Immature natural killer cell (primary cell): ENCODE measurements around the gene THRSP. TPM values are rescaled to one million over a fixed set of nuclear protein-coding genes. Genes with fewer than 3 reads are reported as not detected.
"Not testable (repeated sequence)": the region's sequence is repeated elsewhere in the genome, so short reads cannot be mapped to it uniquely, and the experiment has no call there.

ENCODE experiments used
- DNase-seq, 3 donors: peaks; one replicate each; pipeline ENCODE4 v3.0.0; 2022; ENCODE audit warnings: mixed read lengths in 1 of 3
- H3K27ac Mint-ChIP-seq, 6 donors: one replicate each; pipeline ENCODE4 v1.8.0; 2020; ENCODE audit warnings: mixed read lengths in 6 of 6, mild to moderate bottlenecking in 5 of 6, inconsistent platforms in 4 of 6, moderate library complexity in 3 of 6
- H3K27me3 Mint-ChIP-seq, 3 donors: one replicate each; pipeline ENCODE4 v1.8.0; 2020 to 2021; ENCODE audit warnings: low read depth in 3 of 3, mild to moderate bottlenecking in 3 of 3, mixed read lengths in 3 of 3, moderate library complexity in 3 of 3, inconsistent platforms in 1 of 3
- H3K36me3 Mint-ChIP-seq, 3 donors: one replicate each; pipeline ENCODE4 v1.8.0; 2020; ENCODE audit warnings: mixed read lengths in 3 of 3, inconsistent platforms in 2 of 3, mild to moderate bottlenecking in 2 of 3
- H3K4me1 Mint-ChIP-seq, 2 donors: one replicate each; pipeline ENCODE4 v1.8.0; 2020; ENCODE audit warnings: inconsistent platforms in 2 of 2, mild to moderate bottlenecking in 2 of 2, mixed read lengths in 2 of 2, moderate library complexity in 1 of 2
- H3K4me3 Mint-ChIP-seq, 5 donors: one replicate each; pipeline ENCODE4 v1.8.0; 2020; ENCODE audit warnings: mild to moderate bottlenecking in 5 of 5, mixed read lengths in 5 of 5, inconsistent platforms in 3 of 5, moderate library complexity in 3 of 5
- H3K9me3 Mint-ChIP-seq, 6 donors: one replicate each; pipeline ENCODE4 v1.8.0; 2020; ENCODE audit warnings: mild to moderate bottlenecking in 6 of 6, mixed read lengths in 6 of 6, inconsistent platforms in 4 of 6, moderate library complexity in 3 of 6
- polyA plus RNA-seq, 3 donors: library from polyadenylated mRNA; unstranded; fragments of 300-500 nt; fragmentation: Illumina TruSeq; gene quantifications; one replicate each; pipeline ENCODE4 v1.2.3, GENCODE V29; 2021

The THRSP gene
- polyA plus RNA-seq, 3 donors from 2014 or later, result 0.18 TPM; not detected in 2

DNA sequence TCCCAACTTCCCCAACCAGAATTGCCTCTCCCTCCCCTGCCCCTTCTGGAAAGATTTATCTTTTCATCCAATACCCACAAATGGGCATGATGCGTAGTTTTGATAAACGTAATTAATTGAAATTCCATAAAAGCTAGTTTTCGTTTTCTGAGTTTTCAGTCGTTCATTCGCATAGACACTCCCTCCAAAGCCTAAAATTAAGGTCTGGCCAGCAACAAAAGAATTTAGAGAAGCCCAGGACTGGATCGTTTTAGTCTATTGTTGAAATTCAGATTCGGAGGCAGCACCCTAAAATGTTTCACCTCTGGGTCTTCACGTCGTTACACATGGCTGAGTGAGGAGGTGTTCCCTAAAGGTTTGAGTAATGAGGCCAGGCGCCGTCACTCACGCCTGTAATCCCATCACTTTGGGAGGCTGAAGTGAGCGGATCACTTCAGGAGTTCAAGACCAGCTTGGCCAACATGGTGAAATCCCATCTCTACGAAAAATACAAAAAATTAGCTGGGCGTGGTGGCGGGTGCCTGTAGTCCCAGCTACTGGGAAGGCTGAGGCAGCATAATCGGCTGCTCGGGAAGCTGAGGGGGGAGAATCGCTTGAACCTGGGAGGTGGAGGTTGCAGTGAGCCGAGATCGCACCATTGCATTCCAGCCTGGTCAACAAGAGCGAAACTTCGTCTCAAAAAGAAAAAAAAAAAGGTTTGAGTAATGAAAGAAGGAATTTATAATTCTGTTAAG lies 16.6 kb downstream of the THRSP start:
- H3K4me1 Mint-ChIP-seq, result peaks cover 53 to 61% of the 10 kb centered on the region in 2 donors
- peak overlapping the region; percentile 82 to 92 (median 86) for H3K27ac Mint-ChIP-seq
- no peaks in the 10 kb centered on the region for H3K9me3 Mint-ChIP-seq
- peak in 1 of 3 donors; percentile 3 for DNase-seq
- no peaks in the 10 kb centered on the region for H3K36me3 Mint-ChIP-seq
- H3K4me3 Mint-ChIP-seq, result peak overlapping the region; percentile 92 to 95 (median 94)
- peaks cover 3 to 10% (median 7%) of the 10 kb centered on the region in 3 donors for H3K27me3 Mint-ChIP-seq

- no peak for DNase-seq
These were observed 17.3 kb downstream of the THRSP start for GRCh38 chr11:78080818-78081495.

GRCh38 chr11:78081583-78081982 lies 17.9 kb downstream of the THRSP start:
- Mint-ChIP-seq H3K4me3 (peak overlapping the region; percentile 57 to 94 (median 68)), H3K36me3 (no peaks in the 10 kb centered on the region), H3K27ac (peak overlapping the region; percentile 24 to 66 (median 56)), H3K4me1 (peaks cover 40 to 48% of the 10 kb centered on the region in 2 donors), H3K9me3 (no peaks in the 10 kb centered on the region), H3K27me3 (peaks cover 3 to 10% (median 7%) of the 10 kb centered on the region in 3 donors)
- DNase-seq, result peak in 1 of 3 donors; percentile 11

More at GRCh38 chr11:78080818-78081495, 17.3 kb downstream of the THRSP start:
- Mint-ChIP-seq H3K36me3 (no peaks in the 10 kb centered on the region), H3K4me3 (peak overlapping the region; percentile 57 to 94 (median 68)), H3K4me1 (peaks cover 46 to 54% of the 10 kb centered on the region in 2 donors), H3K27ac (peak overlapping the region; percentile 50 to 82 (median 66)), H3K27me3 (peaks cover 3 to 10% (median 7%) of the 10 kb centered on the region in 3 donors), H3K9me3 (no peaks in the 10 kb centered on the region)

GRCh38 chr11:78082146-78082545 lies 18.5 kb downstream of the THRSP start:
- peaks cover 35 to 42% of the 10 kb centered on the region in 2 donors for H3K4me1 Mint-ChIP-seq
- peak overlapping the region in 2 of 5 donors; percentile 57 to 69 for H3K4me3 Mint-ChIP-seq
- peak overlapping the region in 3 of 6 donors; percentile 25 to 66 (median 50) for H3K27ac Mint-ChIP-seq
- H3K27me3 Mint-ChIP-seq, result peaks cover 3 to 10% (median 7%) of the 10 kb centered on the region in 3 donors
- no peaks in the 10 kb centered on the region for H3K36me3 Mint-ChIP-seq
- H3K9me3 Mint-ChIP-seq, result no peaks in the 10 kb centered on the region
- DNase-seq, result no peak

- Mint-ChIP-seq H3K27me3 (peaks cover 3 to 10% (median 7%) of the 10 kb centered on the region in 3 donors), H3K27ac (no peak overlapping the region), H3K9me3 (no peaks in the 10 kb centered on the region), H3K4me1 (peaks cover 28 to 33% of the 10 kb centered on the region in 2 donors), H3K36me3 (no peaks in the 10 kb centered on the region), H3K4me3 (no peak overlapping the region)
- DNase-seq, result no peak
These were observed 19.4 kb downstream of the THRSP start for GRCh38 chr11:78083021-78083420.

DNA sequence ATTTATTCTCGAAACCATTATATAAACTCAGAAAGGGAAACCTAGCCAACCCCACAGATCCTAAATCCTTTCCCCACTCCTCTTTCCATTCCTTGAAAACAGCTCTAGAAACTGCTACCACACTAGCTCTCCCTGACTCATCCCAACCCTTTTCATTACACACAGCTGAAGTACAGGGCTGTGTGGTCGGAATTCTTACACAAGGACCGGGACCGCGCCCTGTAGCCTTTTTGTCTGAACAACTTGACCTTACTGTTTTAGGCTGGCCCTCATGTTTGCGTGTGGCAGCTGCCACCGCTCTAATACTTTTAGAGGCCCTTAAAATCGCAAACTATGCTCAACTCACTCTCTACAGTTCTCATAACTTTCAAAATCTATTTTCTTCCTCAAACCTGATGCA lies 20.8 kb downstream of the THRSP start:
- not testable (repeated sequence) for H3K4me3 Mint-ChIP-seq, H3K36me3 Mint-ChIP-seq, DNase-seq, H3K27ac Mint-ChIP-seq, H3K9me3 Mint-ChIP-seq, H3K27me3 Mint-ChIP-seq
- H3K4me1 Mint-ChIP-seq, result peaks cover 16 to 20% of the 10 kb centered on the region in 2 donors

- no peak overlapping the region for H3K4me3 Mint-ChIP-seq
- H3K27ac Mint-ChIP-seq, result no peak overlapping the region
- H3K27me3 Mint-ChIP-seq, result peaks cover 0 to 2% (median 2%) of the 10 kb centered on the region in 3 donors
- no peak for DNase-seq
- H3K4me1 Mint-ChIP-seq, result peaks cover 7 to 11% of the 10 kb centered on the region in 2 donors
- H3K9me3 Mint-ChIP-seq, result no peaks in the 10 kb centered on the region
- H3K36me3 Mint-ChIP-seq, result no peaks in the 10 kb centered on the region
These were observed 22.3 kb downstream of the THRSP start for GRCh38 chr11:78085972-78086371.

DNA sequence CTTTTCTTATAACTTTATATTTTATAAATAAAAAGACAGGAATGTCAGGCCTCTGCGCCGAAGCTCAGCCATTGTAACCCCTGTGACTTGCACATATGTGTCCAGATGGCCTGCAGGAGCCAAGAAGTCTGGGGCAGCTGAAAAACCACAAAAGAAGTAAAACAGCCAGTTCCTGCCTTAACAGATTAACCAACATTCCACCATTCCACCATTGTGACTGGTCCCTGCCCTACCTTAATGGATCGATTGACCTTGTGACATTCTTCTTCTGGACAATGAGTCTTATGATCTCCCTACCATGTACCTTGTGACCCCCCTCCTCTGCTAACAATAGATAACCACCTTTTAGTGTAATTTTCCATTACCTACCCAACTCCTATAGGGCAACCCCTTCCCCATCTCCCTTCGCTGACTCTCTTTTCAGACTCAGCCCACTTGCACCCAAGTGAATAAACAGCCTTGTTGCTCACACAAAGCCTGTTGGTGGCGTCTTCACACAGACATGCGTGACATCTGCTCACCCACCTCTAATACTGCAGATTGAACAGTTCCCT lies 22.9 kb downstream of the THRSP start:
- H3K4me3 Mint-ChIP-seq, H3K27ac Mint-ChIP-seq, H3K36me3 Mint-ChIP-seq, H3K9me3 Mint-ChIP-seq, H3K27me3 Mint-ChIP-seq, DNase-seq, H3K4me1 Mint-ChIP-seq: not testable (repeated sequence)

DNA sequence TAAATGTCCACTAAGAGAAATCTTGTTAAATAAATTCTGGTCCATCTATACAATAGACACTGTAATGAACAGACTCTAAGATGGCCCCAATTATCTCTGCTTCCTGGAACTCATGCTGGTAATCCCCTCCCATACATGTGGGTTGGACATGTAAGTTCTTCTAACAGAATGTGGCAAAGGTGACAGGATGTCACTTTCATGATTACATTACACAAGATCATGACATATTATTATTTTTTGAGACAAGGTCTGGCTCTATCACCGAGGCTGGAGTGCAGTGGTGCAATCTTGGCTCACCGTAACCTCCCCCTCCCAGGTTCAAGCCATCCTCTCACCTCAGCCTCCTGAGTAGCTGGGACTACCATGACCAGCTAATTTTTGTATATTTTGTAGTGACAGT lies 30.6 kb downstream of the THRSP start:
- peak in 1 of 3 donors; percentile 13 for DNase-seq
- H3K4me1 Mint-ChIP-seq, result peaks cover 0 to 2% of the 10 kb centered on the region in 2 donors
- H3K36me3 Mint-ChIP-seq, result peaks cover 7 to 12% (median 8%) of the 10 kb centered on the region in 3 donors
- no peaks in the 10 kb centered on the region for H3K27me3 Mint-ChIP-seq
- no peak overlapping the region for H3K27ac Mint-ChIP-seq
- no peaks in the 10 kb centered on the region for H3K9me3 Mint-ChIP-seq
- no peak overlapping the region for H3K4me3 Mint-ChIP-seq

GRCh38 chr11:78097666-78098385 lies 34.2 kb downstream of the THRSP start:
- H3K4me1 Mint-ChIP-seq, result peaks cover 0 to 2% of the 10 kb centered on the region in 2 donors
- no peak for DNase-seq
- peaks cover 20 to 34% (median 20%) of the 10 kb centered on the region in 3 donors for H3K36me3 Mint-ChIP-seq
- H3K9me3 Mint-ChIP-seq, result no peaks in the 10 kb centered on the region
- H3K27me3 Mint-ChIP-seq, result no peaks in the 10 kb centered on the region
- H3K4me3 Mint-ChIP-seq, result no peak overlapping the region
- H3K27ac Mint-ChIP-seq, result no peak overlapping the region

GRCh38 chr11:78099666-78100065 lies 36.0 kb downstream of the THRSP start:
- Mint-ChIP-seq H3K27ac (no peak overlapping the region), H3K9me3 (no peaks in the 10 kb centered on the region), H3K4me3 (no peak overlapping the region), H3K27me3 (no peaks in the 10 kb centered on the region), H3K4me1 (no peaks in the 10 kb centered on the region), H3K36me3 (peaks cover 23 to 37% (median 24%) of the 10 kb centered on the region in 3 donors)
- no peak for DNase-seq

- H3K36me3 Mint-ChIP-seq, result peaks cover 23 to 34% (median 24%) of the 10 kb centered on the region in 3 donors
- no peaks in the 10 kb centered on the region for H3K4me1 Mint-ChIP-seq
- H3K27ac Mint-ChIP-seq, result no peak overlapping the region
- H3K4me3 Mint-ChIP-seq, result no peak overlapping the region
- no peaks in the 10 kb centered on the region for H3K27me3 Mint-ChIP-seq
- DNase-seq, result no peak
- H3K9me3 Mint-ChIP-seq, result no peaks in the 10 kb centered on the region
These were observed 36.6 kb downstream of the THRSP start for GRCh38 chr11:78100261-78100660.

DNA sequence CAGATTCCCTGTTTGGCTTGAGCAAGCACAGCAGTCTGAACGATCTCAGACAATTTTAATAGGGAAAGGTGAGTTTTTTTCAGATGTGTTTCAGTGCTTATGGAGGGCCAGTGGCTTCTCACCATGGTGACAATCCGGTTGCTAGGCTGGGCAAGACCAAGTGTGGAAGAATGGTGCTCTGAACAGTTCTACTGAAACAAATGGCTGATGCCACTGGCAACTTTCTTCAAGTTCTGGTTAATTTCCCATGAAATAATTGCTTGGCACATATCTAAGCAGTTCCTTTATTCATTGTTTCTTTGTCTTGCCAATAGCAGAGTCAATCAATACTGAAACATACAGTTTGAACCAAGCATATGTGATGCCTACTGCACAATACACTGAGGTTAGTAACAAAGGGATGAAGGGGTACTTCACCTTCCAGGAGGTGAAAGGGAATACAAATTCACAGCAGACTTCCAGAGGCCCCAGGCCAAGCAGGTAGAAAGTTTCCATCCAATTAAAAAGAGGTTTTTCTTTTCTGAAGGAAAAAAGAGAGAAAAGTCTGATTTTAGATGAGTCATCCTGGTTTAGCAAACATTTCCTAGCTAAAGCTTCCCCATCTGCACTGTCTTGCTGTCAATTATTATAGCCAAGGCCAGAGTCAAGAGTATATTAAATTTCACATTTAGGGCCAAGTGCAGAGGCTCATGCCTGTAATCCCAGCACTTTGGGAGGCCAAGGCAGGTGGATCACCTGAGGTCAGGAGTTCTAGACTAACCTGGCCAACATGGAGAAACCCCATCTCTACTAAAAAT lies 37.2 kb downstream of the THRSP start:
- Mint-ChIP-seq H3K4me3 (no peak overlapping the region), H3K36me3 (peaks cover 18 to 34% (median 20%) of the 10 kb centered on the region in 3 donors), H3K27me3 (no peaks in the 10 kb centered on the region), H3K27ac (no peak overlapping the region), H3K4me1 (no peaks in the 10 kb centered on the region), H3K9me3 (no peaks in the 10 kb centered on the region)
- no peak for DNase-seq
